Stimulated activated naive B cell treated with anti-CD40 and anti-IgM and Interleukin-4, amounts not matched to agents 10 μg/mL and 1 μg/mL and 100 μg/mL, for 72 hours (primary cell): ENCODE results near the gene SPAAR.
A peak's percentile ranks its signal among the peaks of the same experiment; 100 is the strongest.

Experiments
- ATAC-seq, 2 donors: fragments of 150-1000 bp; cut with Tn5 transposase; replicated peaks; 2 replicates each; pipeline ENCODE4 v1.10.0; 2021; ENCODE audit warnings: moderate library complexity in 1 of 2
- DNase-seq: peaks from one replicate; pipeline ENCODE4 v3.0.0; 2021
- H3K27ac Mint-ChIP-seq: one replicate; pipeline ENCODE4 v1.8.0; 2022; ENCODE audit warnings: mild to moderate bottlenecking, mixed read lengths
- H3K27me3 Mint-ChIP-seq, 2 donors: one replicate each; pipeline ENCODE4 v1.8.0; 2022; ENCODE audit warnings: mixed read lengths in 2 of 2
- H3K36me3 Mint-ChIP-seq, 2 donors: one replicate each; pipeline ENCODE4 v1.8.0; 2022; ENCODE audit warnings: mixed read lengths in 2 of 2, mild to moderate bottlenecking in 1 of 2
- H3K4me1 Mint-ChIP-seq, 2 donors: one replicate each; pipeline ENCODE4 v1.8.0; 2022; ENCODE audit warnings: mixed read lengths in 2 of 2, mild to moderate bottlenecking in 1 of 2
- H3K4me3 Mint-ChIP-seq, 2 donors: one replicate each; pipeline ENCODE4 v1.8.0; 2022; ENCODE audit warnings: mild to moderate bottlenecking in 2 of 2, mixed read lengths in 2 of 2, moderate library complexity in 1 of 2
- H3K9me3 Mint-ChIP-seq, 2 donors: one replicate each; pipeline ENCODE4 v1.8.0; 2022; ENCODE audit warnings: mixed read lengths in 2 of 2, mild to moderate bottlenecking in 1 of 2

Gene SPAAR, protein sequence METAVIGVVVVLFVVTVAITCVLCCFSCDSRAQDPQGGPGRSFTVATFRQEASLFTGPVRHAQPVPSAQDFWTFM

DNA sequence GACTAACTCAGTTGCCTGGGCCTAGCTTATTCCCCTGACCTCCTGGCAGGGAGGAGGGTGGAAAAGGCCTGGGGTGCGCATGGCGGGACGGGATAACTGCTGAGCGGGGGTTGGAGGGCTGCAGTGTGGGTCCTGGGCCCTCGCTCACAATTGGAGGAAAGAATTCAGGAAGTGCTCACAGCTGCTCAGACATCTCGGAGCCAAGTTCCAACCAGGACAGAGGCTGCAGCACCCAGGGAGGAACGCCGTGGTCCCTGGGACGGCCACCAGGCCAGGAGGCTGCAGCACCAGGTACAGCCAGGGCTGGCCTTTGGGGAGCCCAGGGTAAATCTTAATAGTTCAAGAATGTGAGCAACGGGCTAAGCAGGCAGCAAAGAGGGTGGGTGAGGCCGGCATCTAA lies at the start of gene SPAAR:
TSS of gene SPAAR (plus strand) at position 217 of the 400 bp plus-strand sequence. CDS start 974 bp downstream, outside the sequence.
- Mint-ChIP-seq H3K4me1 (peaks cover 10 to 20% of the 10 kb centered on the region in 2 donors), H3K4me3 (no peak within 1 kb of the TSS), H3K36me3 (no peaks in the 10 kb centered on the region), H3K27me3 (peaks cover 27 to 37% of the 10 kb centered on the region in 2 donors), H3K9me3 (no peaks in the 10 kb centered on the region), H3K27ac (no peak within 1 kb of the TSS)
- DNase-seq (no peak), ATAC-seq (no peak)

DNA sequence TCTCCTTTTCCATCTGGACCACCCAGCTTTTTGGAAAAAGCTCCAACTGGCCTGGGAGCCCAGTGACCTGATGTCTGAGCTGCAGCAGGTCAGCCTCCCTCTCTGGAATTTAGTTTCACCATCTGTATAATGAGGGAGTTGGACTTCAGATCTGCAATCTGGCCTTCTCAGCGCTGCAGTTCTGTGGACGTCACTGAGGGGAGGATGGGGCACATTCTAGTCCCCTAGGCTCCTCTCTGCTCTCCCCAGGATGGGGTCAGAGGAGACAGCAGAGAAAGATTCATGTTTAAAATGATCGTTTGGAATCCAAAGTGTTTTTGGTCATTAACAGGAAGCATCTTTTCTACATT lies 49.3 kb upstream of the SPAAR start:
- DNase-seq: no peak
- Mint-ChIP-seq H3K4me3 (no peak overlapping the region), H3K27me3 (peaks cover 22 to 36% of the 10 kb centered on the region in 2 donors), H3K27ac (no peak overlapping the region), H3K4me1 (peaks cover 0 to 3% of the 10 kb centered on the region in 2 donors), H3K36me3 (no peaks in the 10 kb centered on the region), H3K9me3 (no peaks in the 10 kb centered on the region)
- ATAC-seq: no peak

DNA sequence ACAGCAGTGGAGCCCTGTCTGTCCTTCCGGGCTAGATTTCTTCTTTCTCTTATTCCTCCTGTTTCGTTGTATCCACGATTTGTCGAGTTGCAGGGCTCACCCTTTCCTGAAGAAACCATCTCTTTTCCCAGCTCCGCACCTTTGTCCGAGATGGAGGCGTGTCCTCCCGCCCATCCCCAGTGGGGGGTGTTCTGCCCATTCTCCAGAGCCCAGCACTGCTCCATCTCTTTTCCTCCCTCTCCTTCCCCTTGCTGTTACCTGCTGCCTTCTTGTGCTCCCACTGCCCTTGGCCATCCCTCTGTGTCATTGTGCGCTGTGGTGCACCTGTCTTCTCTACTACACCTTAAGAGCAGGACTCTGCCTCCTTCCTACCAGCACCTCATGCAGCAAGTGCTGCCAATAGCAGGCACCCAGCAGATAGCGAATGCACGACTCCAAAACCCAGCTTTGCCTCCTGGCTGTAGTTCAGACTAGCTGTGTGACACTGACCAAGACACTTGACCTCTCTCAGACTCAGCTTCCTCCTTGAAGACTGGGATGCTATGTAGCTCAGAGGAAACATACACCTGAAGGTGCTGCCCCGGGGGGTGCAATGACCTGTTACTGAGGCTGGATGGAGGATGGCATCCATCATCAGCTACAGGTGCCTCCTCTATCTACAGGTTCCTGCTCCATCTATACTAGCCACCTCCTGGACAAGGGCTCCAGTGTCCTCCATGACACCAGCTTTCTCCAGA lies 48.0 kb upstream of the SPAAR start:
- Mint-ChIP-seq H3K9me3 (no peaks in the 10 kb centered on the region), H3K4me3 (no peak overlapping the region), H3K4me1 (peaks cover 0 to 3% of the 10 kb centered on the region in 2 donors), H3K27me3 (peaks cover 19 to 26% of the 10 kb centered on the region in 2 donors), H3K36me3 (no peaks in the 10 kb centered on the region), H3K27ac (no peak overlapping the region)
- no peak for DNase-seq
- no peak for ATAC-seq

DNA sequence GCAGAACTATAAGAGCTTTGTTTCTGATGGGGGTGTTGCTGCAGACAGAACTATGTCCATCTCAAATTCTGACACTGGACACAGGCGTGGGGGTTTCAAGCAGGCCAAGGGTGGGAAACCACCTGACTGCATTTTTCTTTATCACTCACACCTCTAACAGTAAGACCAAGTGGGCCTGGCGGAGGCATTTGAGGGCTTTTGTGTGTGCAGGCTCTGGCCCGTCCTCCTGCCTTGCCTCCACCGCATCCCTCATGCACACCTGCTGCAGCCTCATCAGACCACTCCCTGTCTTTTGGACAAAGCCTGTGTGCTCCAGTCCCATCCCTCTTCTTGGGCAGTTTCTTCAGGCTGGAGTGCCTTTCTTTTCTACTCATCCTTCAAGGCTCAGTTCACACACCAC lies 47.0 kb upstream of the SPAAR start:
- no peaks in the 10 kb centered on the region for H3K9me3 Mint-ChIP-seq
- ATAC-seq: no peak
- H3K4me3 Mint-ChIP-seq: no peak overlapping the region
- H3K27me3 Mint-ChIP-seq: peaks cover 16 to 21% of the 10 kb centered on the region in 2 donors
- peaks cover 0 to 3% of the 10 kb centered on the region in 2 donors for H3K4me1 Mint-ChIP-seq
- H3K36me3 Mint-ChIP-seq: no peaks in the 10 kb centered on the region
- DNase-seq: no peak
- no peak overlapping the region for H3K27ac Mint-ChIP-seq

DNA sequence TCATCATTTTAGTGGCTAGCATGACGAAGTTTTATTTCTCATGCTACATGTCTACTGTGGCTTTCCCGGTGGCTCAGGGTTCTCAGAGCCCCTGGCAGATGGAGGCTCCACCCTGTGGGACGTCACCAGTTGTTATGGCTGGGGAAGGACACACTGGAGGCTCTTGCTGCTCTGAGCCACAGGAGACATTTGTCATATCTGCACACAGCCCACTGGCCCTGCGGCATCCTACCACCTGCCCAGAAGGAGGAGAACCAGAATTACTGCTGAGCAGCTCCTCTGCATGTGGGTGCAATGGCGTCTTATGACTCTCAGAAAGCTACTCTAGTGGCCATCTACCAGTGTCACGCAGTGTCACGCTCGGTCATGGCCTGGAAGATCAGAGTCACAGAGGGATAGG lies 45.7 kb upstream of the SPAAR start:
- ATAC-seq (no peak), DNase-seq (no peak)
- H3K36me3 Mint-ChIP-seq: no peaks in the 10 kb centered on the region
- H3K27me3 Mint-ChIP-seq: peaks cover 18 to 21% of the 10 kb centered on the region in 2 donors
- H3K27ac Mint-ChIP-seq: no peak overlapping the region
- no peak overlapping the region for H3K4me3 Mint-ChIP-seq
- no peaks in the 10 kb centered on the region for H3K9me3 Mint-ChIP-seq
- peaks cover 0 to 3% of the 10 kb centered on the region in 2 donors for H3K4me1 Mint-ChIP-seq

DNA sequence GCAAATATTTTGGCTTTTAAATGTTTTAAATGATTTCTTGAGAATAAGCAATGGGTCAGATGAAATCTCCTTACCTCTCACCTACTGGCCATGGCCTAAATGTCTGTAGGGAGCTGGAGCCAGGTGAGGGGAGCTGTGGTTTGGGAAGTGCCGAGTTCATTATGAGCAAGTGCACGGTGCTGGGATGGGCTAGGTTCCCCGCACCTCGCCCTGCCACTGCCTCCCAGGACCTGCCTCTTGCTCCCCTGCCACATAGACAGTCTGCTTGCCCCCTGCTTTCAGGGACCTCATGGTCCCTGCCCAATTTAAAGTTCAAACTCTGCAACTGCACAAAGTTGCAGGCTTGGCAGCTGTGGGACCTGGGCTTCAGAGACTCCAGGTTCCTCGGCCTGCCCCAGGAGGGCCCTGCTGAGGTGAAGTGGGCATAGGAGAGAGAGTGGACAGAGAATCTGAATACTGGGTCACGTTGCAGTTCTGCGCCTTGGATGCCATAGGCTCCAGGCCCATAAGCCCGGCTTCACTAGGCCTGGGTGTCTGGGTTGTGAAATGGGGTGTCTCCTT lies 44.5 kb upstream of the SPAAR start:
- ATAC-seq: no peak
- DNase-seq: no peak
- H3K27ac Mint-ChIP-seq: no peak overlapping the region
- H3K27me3 Mint-ChIP-seq: peaks cover 20 to 21% of the 10 kb centered on the region in 2 donors
- no peaks in the 10 kb centered on the region for H3K9me3 Mint-ChIP-seq
- no peaks in the 10 kb centered on the region for H3K36me3 Mint-ChIP-seq
- H3K4me3 Mint-ChIP-seq: no peak overlapping the region
- H3K4me1 Mint-ChIP-seq: peaks cover 0 to 3% of the 10 kb centered on the region in 2 donors

DNA sequence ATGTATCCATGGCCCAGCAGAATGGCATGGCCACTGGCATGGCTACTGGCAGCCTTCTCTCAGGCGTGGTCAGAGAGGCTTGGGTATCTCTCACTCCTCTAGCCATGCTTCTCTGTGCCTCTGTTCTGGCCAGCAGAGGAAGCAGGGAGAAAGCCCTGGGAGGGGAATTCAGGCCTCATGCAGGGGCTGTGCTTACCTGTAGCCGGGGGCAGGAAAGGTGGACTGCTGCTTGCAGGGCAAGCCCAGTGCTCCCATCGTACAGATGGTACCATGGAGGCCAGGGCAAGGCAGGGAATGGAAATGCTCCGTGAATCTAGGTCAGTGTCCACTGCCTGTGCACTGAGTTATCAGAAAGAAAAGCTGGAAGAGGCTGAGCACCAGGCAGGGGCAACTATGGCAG lies 41.8 kb upstream of the SPAAR start:
- Mint-ChIP-seq H3K27ac (no peak overlapping the region), H3K27me3 (peaks cover 5 to 9% of the 10 kb centered on the region in 2 donors), H3K4me3 (no peak overlapping the region), H3K4me1 (no peaks in the 10 kb centered on the region), H3K36me3 (no peaks in the 10 kb centered on the region), H3K9me3 (no peaks in the 10 kb centered on the region)
- DNase-seq (no peak), ATAC-seq (no peak)

DNA sequence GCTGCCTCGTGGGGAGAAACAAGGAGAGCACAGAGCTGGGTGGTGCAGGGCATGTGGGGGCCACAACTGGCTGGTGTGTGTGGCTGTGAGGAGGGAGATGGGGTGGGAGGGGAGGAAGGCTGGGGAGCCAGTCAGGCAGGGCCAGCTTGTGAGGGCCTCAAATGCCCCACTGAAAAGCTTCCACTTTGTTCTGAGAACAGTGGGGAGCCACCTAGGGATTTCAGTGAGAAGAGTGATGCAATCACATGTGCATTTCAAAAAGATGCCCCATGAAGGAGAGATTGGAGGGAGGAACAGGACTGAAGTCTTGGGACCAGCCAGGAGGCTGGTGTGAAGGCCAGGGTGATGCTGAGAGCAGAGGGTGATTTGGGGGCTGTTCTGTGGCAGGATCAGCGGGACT lies 40.4 kb upstream of the SPAAR start:
- Mint-ChIP-seq H3K9me3 (no peaks in the 10 kb centered on the region), H3K4me3 (no peak overlapping the region), H3K27ac (no peak overlapping the region), H3K4me1 (no peaks in the 10 kb centered on the region), H3K27me3 (peaks cover 0 to 5% of the 10 kb centered on the region in 2 donors), H3K36me3 (no peaks in the 10 kb centered on the region)
- ATAC-seq: no peak
- DNase-seq: no peak

DNA sequence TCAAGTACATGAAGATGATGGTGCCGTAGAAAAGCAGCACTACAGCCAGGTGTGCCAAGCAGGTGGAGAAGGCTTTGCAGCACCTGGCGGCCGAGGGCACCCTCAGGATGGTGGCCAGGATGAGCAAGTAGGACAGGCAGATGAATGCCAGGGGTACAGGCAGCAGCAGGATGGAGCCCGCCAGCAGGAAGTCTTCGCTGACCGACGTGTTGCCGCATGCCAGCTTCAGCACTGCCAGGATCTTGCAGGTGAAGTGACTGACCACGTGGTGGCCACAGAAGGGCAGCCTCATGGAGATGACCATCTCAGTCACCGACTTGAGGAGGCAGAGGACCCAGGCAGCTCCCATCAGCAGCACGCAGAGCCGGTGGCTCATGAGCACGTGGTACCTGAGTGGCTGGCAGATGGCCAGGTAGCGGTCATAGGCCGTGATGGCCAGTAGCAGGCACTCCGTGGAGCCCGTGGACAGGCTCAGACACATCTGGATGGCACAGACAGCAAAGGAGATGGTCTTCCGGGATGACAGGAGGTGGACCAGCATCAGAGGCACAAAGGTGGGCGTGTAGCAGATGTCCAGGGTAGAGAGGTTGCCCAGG lies 39.6 kb upstream of the SPAAR start:
- Mint-ChIP-seq H3K27me3 (peaks cover 0 to 5% of the 10 kb centered on the region in 2 donors), H3K4me3 (no peak overlapping the region), H3K9me3 (no peaks in the 10 kb centered on the region), H3K27ac (no peak overlapping the region), H3K36me3 (no peaks in the 10 kb centered on the region), H3K4me1 (no peaks in the 10 kb centered on the region)
- ATAC-seq (no peak), DNase-seq (no peak)

DNA sequence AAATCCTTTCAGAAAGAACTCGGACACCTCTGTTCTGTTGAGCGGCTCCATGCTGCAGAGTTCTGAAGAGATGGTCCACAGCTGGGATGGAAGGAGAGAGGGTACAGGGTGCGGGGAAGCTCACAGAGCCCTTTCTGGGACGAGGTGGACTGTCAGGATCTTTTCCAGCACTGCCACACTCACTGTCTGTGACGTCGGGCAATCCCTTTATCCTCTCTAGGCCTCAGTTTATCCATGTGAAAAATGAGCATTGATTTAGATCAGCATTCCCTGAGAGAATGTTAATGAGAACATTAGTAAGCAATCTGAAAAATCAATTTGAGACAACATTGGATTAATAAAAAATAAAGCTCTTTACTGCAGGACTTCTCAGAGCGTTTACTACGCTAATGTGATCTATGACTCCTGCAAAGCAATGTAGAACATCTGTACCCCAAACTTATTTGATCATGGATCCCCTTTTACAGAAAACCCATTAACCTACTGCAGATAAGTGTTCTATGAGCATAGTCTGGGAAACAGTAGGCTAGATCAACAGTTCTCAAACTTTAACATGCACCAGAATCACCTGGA lies 38.9 kb upstream of the SPAAR start, which contains the start of gene OR13J1:
TSS of gene OR13J1 (minus strand) at position 51 of the 573 bp plus-strand sequence. CDS start at position 51, 0 bp downstream.
- Mint-ChIP-seq H3K4me3 (no peak within 1 kb of the TSS), H3K9me3 (no peaks in the 10 kb centered on the region), H3K36me3 (no peaks in the 10 kb centered on the region), H3K4me1 (no peaks in the 10 kb centered on the region), H3K27ac (no peak within 1 kb of the TSS), H3K27me3 (peaks cover 0 to 5% of the 10 kb centered on the region in 2 donors)
- no peak for DNase-seq
- ATAC-seq: no peak

DNA sequence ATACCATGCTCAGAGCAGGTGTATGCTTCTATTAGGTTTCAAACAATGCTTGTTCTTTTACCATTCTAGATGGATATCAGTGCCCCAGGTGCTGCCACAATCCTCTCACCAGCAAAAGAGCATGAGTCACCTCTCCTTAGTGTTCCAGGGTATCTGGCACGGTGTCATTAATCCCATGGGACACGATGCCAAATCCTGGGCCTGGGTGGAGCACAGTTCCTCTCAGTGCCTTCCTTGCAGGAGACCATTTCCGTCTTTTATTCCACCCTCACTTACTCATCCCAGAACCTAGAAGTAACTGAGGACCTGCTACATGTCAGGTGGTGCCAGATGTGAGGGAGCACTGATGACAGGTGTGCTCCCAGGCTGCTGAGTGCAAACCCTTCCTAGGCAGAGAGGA lies 37.7 kb upstream of the SPAAR start:
- Mint-ChIP-seq H3K27ac (no peak overlapping the region), H3K4me1 (no peaks in the 10 kb centered on the region), H3K9me3 (peaks cover 0 to 3% of the 10 kb centered on the region in 2 donors), H3K27me3 (peaks cover 6% of the 10 kb centered on the region in 2 donors), H3K4me3 (no peak overlapping the region), H3K36me3 (no peaks in the 10 kb centered on the region)
- DNase-seq (no peak), ATAC-seq (no peak)

DNA sequence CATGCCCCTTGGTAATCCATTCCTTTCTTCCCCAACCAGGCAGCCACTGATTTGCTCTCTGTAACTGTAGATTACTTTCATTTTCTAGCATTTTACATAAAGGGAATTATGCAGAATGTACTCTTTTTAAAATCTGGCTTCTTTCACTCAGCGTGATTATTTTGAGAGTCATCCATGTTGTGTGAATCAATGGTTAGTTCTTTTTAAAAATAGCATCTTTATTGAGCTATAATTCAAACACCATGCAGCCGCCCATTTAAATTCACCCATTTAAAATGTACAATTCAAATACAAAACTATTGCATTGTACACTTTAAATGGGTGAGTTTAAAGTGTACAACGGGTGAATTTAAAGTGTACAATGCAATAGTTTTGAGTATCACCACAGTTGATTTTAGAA lies 36.8 kb upstream of the SPAAR start:
- ATAC-seq (no peak), DNase-seq (no peak)
- Mint-ChIP-seq H3K4me3 (no peak overlapping the region), H3K27me3 (peaks cover 11 to 14% of the 10 kb centered on the region in 2 donors), H3K36me3 (peaks cover 3% of the 10 kb centered on the region in 2 donors), H3K27ac (no peak overlapping the region), H3K9me3 (peaks cover 4 to 5% of the 10 kb centered on the region in 2 donors), H3K4me1 (no peaks in the 10 kb centered on the region)

DNA sequence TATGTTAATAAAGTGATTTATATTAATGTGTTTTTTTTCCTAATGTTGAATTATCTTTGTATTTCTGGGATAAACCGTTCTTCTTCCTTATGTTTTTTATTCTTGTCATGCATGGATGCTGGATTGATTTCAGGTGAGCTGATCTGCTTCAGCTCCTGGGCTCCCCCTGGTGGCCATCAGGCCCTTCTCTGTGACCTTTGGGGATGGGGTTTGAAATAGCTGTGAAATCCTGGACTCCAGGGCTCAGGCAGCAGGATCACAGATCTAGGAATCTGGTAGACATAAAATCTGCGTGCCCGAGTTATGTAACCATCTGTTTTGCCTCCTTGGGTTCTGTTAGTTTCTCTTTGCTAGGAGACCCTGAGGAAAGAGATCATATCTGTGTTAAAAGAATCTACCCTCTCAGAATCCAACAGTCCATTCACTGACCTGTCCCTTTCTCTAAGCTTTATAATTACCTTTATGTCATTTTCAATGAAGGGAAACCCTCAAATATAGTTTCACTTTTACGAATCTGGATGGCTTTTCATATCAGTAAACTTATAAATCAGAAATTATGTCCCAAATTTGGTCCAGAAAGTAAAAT lies 26.9 kb upstream of the SPAAR start:
- no peaks in the 10 kb centered on the region for H3K4me1 Mint-ChIP-seq
- peaks cover 3 to 6% of the 10 kb centered on the region in 2 donors for H3K36me3 Mint-ChIP-seq
- H3K27ac Mint-ChIP-seq: no peak overlapping the region
- peaks cover 8 to 29% of the 10 kb centered on the region in 2 donors for H3K27me3 Mint-ChIP-seq
- peaks cover 6% of the 10 kb centered on the region in 2 donors for H3K9me3 Mint-ChIP-seq
- H3K4me3 Mint-ChIP-seq: no peak overlapping the region
- DNase-seq: peak; percentile 50
- peak; percentile 67 to 72 for ATAC-seq

DNA sequence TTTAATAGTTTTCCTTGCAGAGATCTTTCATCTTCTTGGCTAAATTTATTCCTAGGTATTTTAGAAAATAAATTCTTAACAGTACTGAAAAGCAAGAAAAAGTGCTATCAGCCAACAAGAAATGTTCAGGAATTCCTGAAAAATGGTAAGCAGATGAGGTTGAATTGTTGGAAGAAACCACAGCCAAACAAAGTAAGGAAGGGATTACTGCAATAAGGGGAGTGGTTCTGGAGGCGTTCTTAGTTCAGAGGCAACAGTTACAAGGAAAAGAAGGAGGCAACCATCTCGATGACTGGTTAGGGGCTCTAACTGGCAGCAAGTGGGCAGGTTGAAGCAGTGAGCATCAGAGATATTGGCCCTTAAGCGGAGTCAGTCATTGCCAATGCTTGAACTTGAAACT lies 26.3 kb upstream of the SPAAR start:
- no peak overlapping the region for H3K27ac Mint-ChIP-seq
- H3K4me1 Mint-ChIP-seq: no peaks in the 10 kb centered on the region
- DNase-seq: no peak
- H3K36me3 Mint-ChIP-seq: no peaks in the 10 kb centered on the region
- no peaks in the 10 kb centered on the region for H3K9me3 Mint-ChIP-seq
- no peak overlapping the region for H3K4me3 Mint-ChIP-seq
- peaks cover 5 to 23% of the 10 kb centered on the region in 2 donors for H3K27me3 Mint-ChIP-seq
- no peak for ATAC-seq
